ENCODE measurements around the gene PDIA6. TPM values are rescaled to one million over a fixed set of nuclear protein-coding genes. Genes with fewer than 3 reads are reported as not detected.
"Not testable (repeated sequence)": the region's sequence is repeated elsewhere in the genome, so short reads cannot be mapped to it uniquely, and the experiment has no call there.

PDIA6 gene
- total RNA-seq, 2 donors from 2014 or later: 402 to 408 TPM

GRCh38 chr2:10811517-10811916 lies 1.1 kb downstream of the PDIA6 start:
- peaks cover 43% of the 10 kb centered on the region for H3K36me3 ChIP-seq (ENCODE audit: control insufficient read depth, insufficient read depth, low read length)
- Mint-ChIP-seq H3K4me3 (peak overlapping the region; percentile 94), H3K36me3 (ENCODE audit: low read depth) (peaks cover 25% of the 10 kb centered on the region), H3K27ac (peak overlapping the region; percentile 94), H3K9me3 (no peaks in the 10 kb centered on the region), H3K4me1 (peaks cover 34% of the 10 kb centered on the region), H3K27me3 (ENCODE audit: insufficient read depth) (no peaks in the 10 kb centered on the region)
- no peak for TF ChIP-seq CTCF (conservative IDR thresholded peaks at IDR 0.05)
- peak overlapping the region; percentile 98 for H3K4me3 ChIP-seq (ENCODE audit: low read length)
- peak; percentile 64 for DNase-seq
- H3K9ac ChIP-seq (ENCODE audit: extremely low read depth, low read length, poor library complexity, severe bottlenecking): peak overlapping the region; percentile 87
- no peak overlapping the region for H3K27ac ChIP-seq (ENCODE audit: low read depth, low read length)
- H3K4me1 ChIP-seq (ENCODE audit: control insufficient read depth, insufficient read depth, low read length): no peaks in the 10 kb centered on the region
- WGBS, 2 experiments (ENCODE audit: insufficient coverage in 1 of 2, insufficient read length in 1 of 2): 6 to 7% methylated on average over 12 to 14 of the region's 14 CpGs
- no peaks in the 10 kb centered on the region for H3K27me3 ChIP-seq (ENCODE audit: control insufficient read depth, insufficient read depth, low read length, poor library complexity, severe bottlenecking)
- peaks cover 6% of the 10 kb centered on the region for H3K9me3 ChIP-seq (ENCODE audit: control insufficient read depth, low read length)

GRCh38 chr2:10810202-10811161 lies 2.1 kb downstream of the PDIA6 start:
- WGBS, 2 experiments (ENCODE audit: insufficient coverage in 1 of 2, insufficient read length in 1 of 2): 69 to 74% methylated on average over 6 to 8 of the region's 8 CpGs
- no peaks in the 10 kb centered on the region for H3K9me3 Mint-ChIP-seq
- H3K4me1 Mint-ChIP-seq: peaks cover 34% of the 10 kb centered on the region
- Histone ChIP-seq H3K27me3 (ENCODE audit: control insufficient read depth, insufficient read depth, low read length, poor library complexity, severe bottlenecking) (no peaks in the 10 kb centered on the region), H3K9ac (ENCODE audit: extremely low read depth, low read length, poor library complexity, severe bottlenecking) (peak overlapping the region; percentile 87), H3K4me1 (ENCODE audit: control insufficient read depth, insufficient read depth, low read length) (no peaks in the 10 kb centered on the region), H3K9me3 (ENCODE audit: control insufficient read depth, low read length) (peaks cover 7% of the 10 kb centered on the region), H3K4me3 (ENCODE audit: low read length) (peak overlapping the region; percentile 98), H3K27ac (ENCODE audit: low read depth, low read length) (no peak overlapping the region), H3K36me3 (ENCODE audit: control insufficient read depth, insufficient read depth, low read length) (peaks cover 49% of the 10 kb centered on the region)
- H3K36me3 Mint-ChIP-seq (ENCODE audit: low read depth): peaks cover 31% of the 10 kb centered on the region
- peak overlapping the region; percentile 94 for H3K4me3 Mint-ChIP-seq
- peak overlapping the region; percentile 94 for H3K27ac Mint-ChIP-seq
- peak; percentile 32 for DNase-seq
- no peak for TF ChIP-seq CTCF (conservative IDR thresholded peaks at IDR 0.05)
- H3K27me3 Mint-ChIP-seq (ENCODE audit: insufficient read depth): no peaks in the 10 kb centered on the region

- Mint-ChIP-seq H3K27ac (no peak overlapping the region), H3K27me3 (ENCODE audit: insufficient read depth) (no peaks in the 10 kb centered on the region), H3K36me3 (ENCODE audit: low read depth) (peaks cover 48% of the 10 kb centered on the region), H3K9me3 (no peaks in the 10 kb centered on the region), H3K4me1 (peaks cover 31% of the 10 kb centered on the region), H3K4me3 (no peak overlapping the region)
- no peak for DNase-seq
- Histone ChIP-seq H3K36me3 (ENCODE audit: control insufficient read depth, insufficient read depth, low read length) (peaks cover 64% of the 10 kb centered on the region), H3K4me3 (ENCODE audit: low read length) (no peak overlapping the region), H3K4me1 (ENCODE audit: control insufficient read depth, insufficient read depth, low read length) (peaks cover 3% of the 10 kb centered on the region), H3K9me3 (ENCODE audit: control insufficient read depth, low read length) (peaks cover 7% of the 10 kb centered on the region), H3K27ac (ENCODE audit: low read depth, low read length) (no peak overlapping the region), H3K27me3 (ENCODE audit: control insufficient read depth, insufficient read depth, low read length, poor library complexity, severe bottlenecking) (no peaks in the 10 kb centered on the region), H3K9ac (ENCODE audit: extremely low read depth, low read length, poor library complexity, severe bottlenecking) (no peak overlapping the region)
- TF ChIP-seq CTCF (conservative IDR thresholded peaks at IDR 0.05): no peak
- WGBS, 2 experiments (ENCODE audit: insufficient coverage in 1 of 2, insufficient read length in 1 of 2): 100% methylated on average over 2 of the region's 3 CpGs
Observed at GRCh38 chr2:10806543-10806942, 6.0 kb downstream of the PDIA6 start.

- peaks cover 69% of the 10 kb centered on the region for H3K36me3 ChIP-seq (ENCODE audit: control insufficient read depth, insufficient read depth, low read length)
- H3K27ac ChIP-seq (ENCODE audit: low read depth, low read length); H3K9me3 ChIP-seq (ENCODE audit: control insufficient read depth, low read length); H3K27ac Mint-ChIP-seq; H3K9ac ChIP-seq (ENCODE audit: extremely low read depth, low read length, poor library complexity, severe bottlenecking); H3K9me3 Mint-ChIP-seq; H3K27me3 Mint-ChIP-seq (ENCODE audit: insufficient read depth); H3K4me3 Mint-ChIP-seq; H3K27me3 ChIP-seq (ENCODE audit: control insufficient read depth, insufficient read depth, low read length, poor library complexity, severe bottlenecking); H3K4me3 ChIP-seq (ENCODE audit: low read length); H3K4me1 ChIP-seq (ENCODE audit: control insufficient read depth, insufficient read depth, low read length): not testable (repeated sequence)
- Mint-ChIP-seq H3K36me3 (ENCODE audit: low read depth) (peaks cover 54% of the 10 kb centered on the region), H3K4me1 (peaks cover 25% of the 10 kb centered on the region)
- WGBS, 2 experiments (ENCODE audit: insufficient coverage in 1 of 2, insufficient read length in 1 of 2): 86% methylated on average over 4 to 6 of the region's 6 CpGs
- peak; percentile 2 for DNase-seq
Observed at GRCh38 chr2:10805990-10806389, 6.6 kb downstream of the PDIA6 start.

Data from endodermal cell (in vitro differentiated cells).